GM12878 (cell line): ENCODE results near the gene BCR. TPM values are rescaled to one million over a fixed set of nuclear protein-coding genes. Genes with fewer than 3 reads are reported as not detected.

Experiments used
- ATAC-seq: fragments of 200-7000 bp; cut with Tn5 transposase; 3 replicates; pipeline ENCODE4 v1.9.1; 2020; ENCODE audit warnings: mild to moderate bottlenecking, moderate library complexity
- BruUV-seq: library from RNA; stranded (reverse); fragments of 400-500 nt; replicated peaks from 2 replicates; lab custom pipeline; 2021; lab: Mats Ljungman, UMichigan
- CTCF ChIA-PET: fragments of 300-600 bp; sonication (Branson Sonifier 250); formaldehyde crosslinking; extraction: SDS; loops from one replicate; lab custom pipeline; 2021; ENCODE audit warnings: inconsistent platforms; lab: Yijun Ruan, JAX
- POLR2A ChIA-PET: fragments of 350-600 bp; formaldehyde crosslinking; extraction: SDS; loops from one replicate; lab custom pipeline; 2021; ENCODE audit warnings: inconsistent platforms; lab: Charles Lee
- RAD21 ChIA-PET: fragments of 300-600 bp; sonication (Branson Sonifier 250); formaldehyde crosslinking; loops from one replicate; lab custom pipeline; 2023; ENCODE audit warnings: antibody characterized with exemption; ENCODE audit not compliant: unreplicated experiment; lab: Charles Lee
- SMC1A ChIA-PET: fragments of 300-600 bp; sonication (Branson Sonifier 250); formaldehyde crosslinking; loops from one replicate; lab custom pipeline; 2023; ENCODE audit not compliant: unreplicated experiment, uncharacterized antibody; lab: Charles Lee
- DNase-seq: peaks from one replicate; pipeline ENCODE4 v3.0.0-alpha.2; 2011; ENCODE audit warnings: low read depth, low spot score
- FAIRE-seq: peaks from 3 replicates; lab custom pipeline; 2011; peaks lifted over from hg19 to GRCh38; lab: Jason Lieb, UNC
- H2AFZ ChIP-seq: 2 replicates; pipeline ENCODE4 v1.6.0; 2011; ENCODE audit warnings: low read depth, low read length, control low read depth; ENCODE audit not compliant: control insufficient read depth
- H3K27ac ChIP-seq: 2 replicates; pipeline ENCODE4 v1.5.1; 2011; ENCODE audit warnings: control low read depth; ENCODE audit not compliant: control insufficient read depth, insufficient read depth
- H3K27me3 ChIP-seq, 2 experiments: replicated peaks in 1 of 2; 2 replicates each; pipeline versions ENCODE4 v1.6.0 to v1.6.1; 2011; ENCODE audit warnings: low read length in 1 of 2; ENCODE audit not compliant: control insufficient read depth in 2 of 2, insufficient read depth in 2 of 2
- H3K36me3 ChIP-seq, 2 experiments: 2 replicates each; pipeline ENCODE4 v1.5.1; 2011; ENCODE audit warnings: low read length in 1 of 2; ENCODE audit not compliant: control insufficient read depth in 2 of 2, insufficient read depth in 2 of 2
- H3K4me1 ChIP-seq: 2 replicates; pipeline ENCODE4 v1.6.1; 2011; ENCODE audit warnings: mild to moderate bottlenecking, low read length, moderate library complexity, mixed read lengths; ENCODE audit not compliant: control insufficient read depth, insufficient read depth
- H3K4me2 ChIP-seq: 2 replicates; pipeline ENCODE4 v1.6.0; 2011; ENCODE audit warnings: control low read depth; ENCODE audit not compliant: control insufficient read depth, insufficient read depth
- H3K4me3 ChIP-seq: fragments of 200-600 bp; sonication (generic); 2 replicates; pipeline ENCODE4 v1.5.1; 2016
- H3K79me2 ChIP-seq: 2 replicates; pipeline ENCODE4 v1.6.0; 2011; ENCODE audit warnings: low read length; ENCODE audit not compliant: control insufficient read depth, insufficient read depth
- H3K9ac ChIP-seq: 2 replicates; pipeline ENCODE4 v1.8.0; 2011; ENCODE audit warnings: low read length, control low read depth, mixed read lengths; ENCODE audit not compliant: control insufficient read depth, insufficient read depth
- H3K9me3 ChIP-seq: replicated peaks from 3 replicates; pipeline ENCODE4 v1.5.1; 2011; ENCODE audit warnings: mild to moderate bottlenecking, low read length; ENCODE audit not compliant: control insufficient read depth, insufficient read depth
- H4K20me1 ChIP-seq: 2 replicates; pipeline ENCODE4 v1.6.0; 2011; ENCODE audit not compliant: control insufficient read depth, insufficient read depth
- ASH2L ChIP-seq: fragments of 300-600, 200-600 bp; sonication (generic); IDR thresholded peaks from 2 replicates; pipeline ENCODE4 v1.6.1; 2017; ENCODE audit warnings: low read depth, mild to moderate bottlenecking, borderline replicate concordance
- CBX3 ChIP-seq: fragments of 200-600 bp; sonication (generic); IDR thresholded peaks from 2 replicates; pipeline ENCODE4 v1.6.1; 2016; ENCODE audit warnings: low read depth, borderline replicate concordance
- CEBPZ ChIP-seq: fragments of 150-350 bp; IDR thresholded peaks from 2 replicates; pipeline ENCODE4 v1.6.1; 2016; ENCODE audit warnings: low read depth, low read length
- EZH2 ChIP-seq: IDR thresholded peaks from 2 replicates; pipeline ENCODE4 v1.6.1; 2012; ENCODE audit warnings: low read depth, mild to moderate bottlenecking, control low read depth, inconsistent platforms, low read length, borderline replicate concordance; ENCODE audit not compliant: control insufficient read depth
- FOXK2 ChIP-seq: fragments of 450-650 bp; IDR thresholded peaks from 2 replicates; pipeline ENCODE4 v1.6.1; 2017; ENCODE audit warnings: mild to moderate bottlenecking, moderate library complexity
- NBN ChIP-seq: fragments of 450-650 bp; IDR thresholded peaks from 2 replicates; pipeline ENCODE4 v1.6.1; 2016
- NFYA ChIP-seq: IDR thresholded peaks from 2 replicates; pipeline ENCODE4 v1.6.1; 2011; ENCODE audit warnings: low read depth, mild to moderate bottlenecking, low read length, improper control_type of control experiment, borderline replicate concordance
- PAX5 ChIP-seq: IDR thresholded peaks from 2 replicates; pipeline ENCODE4 v1.6.1; 2011; ENCODE audit warnings: low read depth, low read length, borderline replicate concordance
- REST ChIP-seq: IDR thresholded peaks from 2 replicates; pipeline ENCODE4 v1.6.1; 2012; ENCODE audit warnings: mild to moderate bottlenecking, low read depth, low read length
- SREBF2 ChIP-seq: IDR thresholded peaks from 2 replicates; pipeline ENCODE4 v1.6.1; 2012; ENCODE audit warnings: mild to moderate bottlenecking, low read length
- YY1 ChIP-seq: IDR thresholded peaks from 2 replicates; pipeline ENCODE4 v1.6.1; 2011; ENCODE audit warnings: low read depth, mild to moderate bottlenecking, low read length
- WGBS: methylation state at CpG from one replicate; pipeline ENCODE4 v1.1.6; 2016; ENCODE audit warnings: low lambda C conversion rate; ENCODE audit not compliant: insufficient replicate concordance, insufficient coverage; ENCODE audit errors: missing lambda C conversion rate; 5-methylcytosine and 5-hydroxymethylcytosine counted together
- in situ Hi-C: fragments of 300-500 bp; cut with MboI; formaldehyde crosslinking; loops from 9 replicates; pipeline ENCODE4 v1.14.3; 2018; ENCODE audit warnings: mixed read lengths
- intact Hi-C: fragments of 100-400 bp; cut with micrococcal nuclease; formaldehyde crosslinking; loops from one replicate; pipeline ENCODE4 v1.14.2; 2022; ENCODE audit not compliant: unreplicated experiment
- polyA plus RNA-seq, 11 experiments: library from polyadenylated mRNA; depleted of rRNA in 4 of 11; unstranded in 6 of 11; stranded (reverse) in 5 of 11; fragments of >200 nt; fragmentation: Nextera tagmentation in 4 of 11; fragmentation: Illumina TruSeq in 1 of 11; extraction: Ambion mirVana in 4 of 11; extraction: Trizol in 1 of 11; gene quantifications; 1 replicate in 1 of 11; 2 replicates in 10 of 11; pipeline versions ENCODE4 v1.2.1 to v1.2.3, GENCODE V29; 2011 to 2016; ENCODE audit warnings: inconsistent platforms in 2 of 11, missing spikeins in 2 of 11, low read depth in 1 of 11
- total RNA-seq, 4 experiments: library from RNA; depleted of rRNA in 3 of 4; stranded (reverse); fragments of >200 nt in 3 of 4; fragmentation: Illumina TruSeq in 1 of 4; extraction: Trizol in 1 of 4; gene quantifications; 2 replicates each; pipeline versions ENCODE4 v1.2.1 to v1.2.3, GENCODE V29; 2013 to 2021

The BCR gene
- total and polyA plus RNA-seq, 10 of the 15 experiments (the other 5 are each of a cell fraction or from before 2014, with no cell fraction given), result 1.7 to 64.7 (median 18.4) TPM

- intact Hi-C loops (no loop called here), in situ Hi-C loops (loop anchor here (25.0 kb wide), 1 partner anchor 481 kb away; no protein-coding TSS in a partner anchor)
- Histone ChIP-seq H3K9me3 (no peaks in the 10 kb centered on the region), H3K27me3 (no peaks in the 10 kb centered on the region), H3K4me3 (no peak overlapping the region), H3K4me1 (peaks cover 9% of the 10 kb centered on the region), H3K27ac (no peak overlapping the region), H3K36me3 (peaks cover 8 to 13% of the 10 kb centered on the region in 2 experiments; a peak in 3 of 4 replicates), H3K9ac (no peak overlapping the region), H4K20me1 (no peaks in the 10 kb centered on the region), H3K79me2 (no peaks in the 10 kb centered on the region), H2AFZ (no peak overlapping the region), H3K4me2 (no peak overlapping the region)
- POLR2A ChIA-PET, result no interaction called here
- TF ChIP-seq EZH2 (no peak), PAX5 (no peak), CBX3 (no peak), ASH2L (no peak)
- RAD21 ChIA-PET, result interaction anchor here (1.1 kb wide), 1 partner anchor 12 kb away, joined by 3 read pairs; no protein-coding TSS in a partner anchor
- SMC1A ChIA-PET, result interaction anchor here (1.0 kb wide), 1 partner anchor 116 kb away, joined by 4 read pairs; no protein-coding TSS in a partner anchor
- no peak for DNase-seq
- CTCF ChIA-PET, result interaction anchor here (1.5 to 6.6 kb wide), 4 partner anchors 12 to 334 kb away, joined by 3 to 95 read pairs (median 20); partner anchors contain the start of gene BCR
- WGBS, result 94% methylated on average over 14 of the region's 14 CpGs
- BruUV-seq, result no TSS peak
- no peak for FAIRE-seq
- no peak for ATAC-seq
Measured at GRCh38 chr22:23293720-23294119, 113.4 kb downstream of the BCR start.

- POLR2A ChIA-PET, result no interaction called here
- DNase-seq, result no peak
- in situ Hi-C loops (loop anchor here (25.0 kb wide), 1 partner anchor 482 kb away; no protein-coding TSS in a partner anchor), intact Hi-C loops (no loop called here)
- no peak overlapping the region for H2AFZ ChIP-seq
- H3K9ac ChIP-seq, result no peak overlapping the region
- H3K27ac ChIP-seq, result no peak overlapping the region
- no peaks in the 10 kb centered on the region for H3K27me3 ChIP-seq
- H4K20me1 ChIP-seq, result no peaks in the 10 kb centered on the region
- no peak for FAIRE-seq
- H3K9me3 ChIP-seq, result no peaks in the 10 kb centered on the region
- ATAC-seq, result no peak
- RAD21 ChIA-PET, result no interaction called here
- H3K79me2 ChIP-seq, result no peaks in the 10 kb centered on the region
- SMC1A ChIA-PET, result no interaction called here
- WGBS, result 89% methylated on average over 11 of the region's 11 CpGs
- H3K4me1 ChIP-seq, result peaks cover 9% of the 10 kb centered on the region
- no peak overlapping the region for H3K4me2 ChIP-seq
- BruUV-seq, result no TSS peak
- H3K4me3 ChIP-seq, result no peak overlapping the region
- peaks cover 8 to 11% of the 10 kb centered on the region in 2 experiments; a peak in 3 of 4 replicates for H3K36me3 ChIP-seq
- CTCF ChIA-PET, result interaction anchor here (6.6 kb wide), 1 partner anchor 12 kb away, joined by 33 read pairs; no protein-coding TSS in a partner anchor
- TF ChIP-seq CEBPZ (no peak), NBN (no peak), NFYA (no peak), FOXK2 (no peak), YY1 (no peak), REST (no peak), SREBF2 (no peak)
Measured at GRCh38 chr22:23294221-23294620, 113.9 kb downstream of the BCR start.
